K562 (cell line): Measurements from ENCODE around the gene NCAPD2. TPM values are rescaled to one million over a fixed set of nuclear protein-coding genes. Genes with fewer than 3 reads are reported as not detected.

ENCODE experiments used
- ARID3A ChIP-seq: IDR thresholded peaks from 2 replicates; pipeline ENCODE4 v1.6.1; 2012; ENCODE audit warnings: low read depth, low read length, improper control_type of control experiment, borderline replicate concordance
- BHLHE40 ChIP-seq: IDR thresholded peaks from 2 replicates; pipeline ENCODE4 v1.6.1; 2011; ENCODE audit warnings: low read length, improper control_type of control experiment
- BMI1 ChIP-seq: fragments of 150-350 bp; IDR thresholded peaks from 2 replicates; pipeline ENCODE4 v1.6.1; 2014; ENCODE audit warnings: low read length
- CGGBP1 ChIP-seq: fragments of 250-450 bp; sonication (Bioruptor Pico); IDR thresholded peaks from 2 replicates; pipeline ENCODE4 v1.9.0; 2021; ENCODE audit warnings: mild to moderate bottlenecking
- ETS2 ChIP-seq: IDR thresholded peaks from 2 replicates; pipeline ENCODE4 v1.6.1; 2016; ENCODE audit warnings: borderline replicate concordance, missing genetic modification characterization, mild to moderate bottlenecking, moderate library complexity, missing compliant biosample characterization; ENCODE audit not compliant: poor library complexity, severe bottlenecking
- HDAC3 ChIP-seq: fragments of 450-650 bp; IDR thresholded peaks from 2 replicates; pipeline ENCODE4 v1.6.1; 2018; ENCODE audit warnings: borderline replicate concordance, mild to moderate bottlenecking, moderate library complexity; ENCODE audit not compliant: partially characterized antibody
- HDAC6 ChIP-seq: IDR thresholded peaks from 2 replicates; pipeline ENCODE4 v1.6.1; 2012; ENCODE audit warnings: low read depth, mild to moderate bottlenecking, control low read depth, inconsistent platforms, low read length, moderate library complexity
- HEY1 ChIP-seq: fragments of 250-450 bp; sonication (Bioruptor Pico); IDR thresholded peaks from 2 replicates; pipeline ENCODE4 v1.5.0; 2020; ENCODE audit warnings: mild to moderate bottlenecking, moderate library complexity, borderline replicate concordance
- JUND ChIP-seq, 2 experiments: IDR thresholded peaks; 2 replicates in 1 of 2; 3 replicates in 1 of 2; pipeline ENCODE4 v1.6.1; 2011; ENCODE audit warnings: borderline replicate concordance in 2 of 2, low read depth in 2 of 2, low read length in 2 of 2, improper control_type of control experiment in 1 of 2, missing biosample characterization in 1 of 2, missing genetic modification characterization in 1 of 2, missing genetic modification reagents in 1 of 2
- KLF10 ChIP-seq: fragments of 250-450 bp; sonication (Bioruptor Pico); IDR thresholded peaks from 2 replicates; pipeline ENCODE4 v1.6.1; 2021; ENCODE audit warnings: matching md5 sums
- NFIX ChIP-seq: fragments of 250-450 bp; sonication (Bioruptor Pico); IDR thresholded peaks from 2 replicates; pipeline ENCODE4 v1.4.0; 2020; ENCODE audit warnings: low read depth, mild to moderate bottlenecking, moderate library complexity
- NFYB ChIP-seq: IDR thresholded peaks from 2 replicates; pipeline ENCODE4 v1.6.1; 2011; ENCODE audit warnings: mild to moderate bottlenecking, moderate library complexity; ENCODE audit not compliant: insufficient read length; ENCODE audit errors: extremely low read depth
- NR1H2 ChIP-seq: sonication (generic); formaldehyde crosslinking; IDR thresholded peaks from 2 replicates; pipeline ENCODE4 v1.4.0; 2020; ENCODE audit warnings: mild to moderate bottlenecking, missing genetic modification reagents
- SMAD4 ChIP-seq: fragments of 250-450 bp; sonication (Bioruptor Pico); conservative IDR thresholded peaks from 2 replicates; pipeline ENCODE4 v1.8.0; 2021; ENCODE audit warnings: inconsistent platforms, mild to moderate bottlenecking, moderate library complexity
- SMARCE1 ChIP-seq: fragments of 450-650 bp; IDR thresholded peaks from 2 replicates; pipeline ENCODE4 v1.7.1; 2016; ENCODE audit warnings: mild to moderate bottlenecking
- TAF7 ChIP-seq: fragments of 450-650 bp; IDR thresholded peaks from 2 replicates; pipeline ENCODE4 v1.6.1; 2016; ENCODE audit warnings: missing genetic modification characterization, missing compliant biosample characterization
- ZBTB26 ChIP-seq: fragments of 450-650 bp; formaldehyde crosslinking; IDR thresholded peaks from 2 replicates; pipeline ENCODE4 v1.4.0; 2022; ENCODE audit warnings: missing genetic modification characterization
- ZEB2 ChIP-seq: fragments of 450-650 bp; IDR thresholded peaks from 2 replicates; pipeline ENCODE4 v1.6.1; 2016
- ZNF140 ChIP-seq: fragments of 250-450 bp; sonication (Bioruptor Pico); IDR thresholded peaks from 2 replicates; pipeline ENCODE4 v1.8.0; 2021; ENCODE audit warnings: moderate library complexity, mild to moderate bottlenecking, inconsistent platforms
- ZNF146 ChIP-seq: IDR thresholded peaks from one replicate; pipeline ENCODE4 v1.6.1; 2018; ENCODE audit warnings: missing compliant biosample characterization; ENCODE audit not compliant: unreplicated experiment
- ZNF518B ChIP-seq: fragments of 250-450 bp; sonication (Bioruptor Pico); IDR thresholded peaks from 2 replicates; pipeline ENCODE4 v1.5.0; 2021; ENCODE audit warnings: mild to moderate bottlenecking, moderate library complexity
- ZNF75A ChIP-seq: fragments of 450-650 bp; formaldehyde crosslinking; IDR thresholded peaks from 2 replicates; pipeline ENCODE4 v1.4.0; 2020; ENCODE audit warnings: mild to moderate bottlenecking
- polyA plus RNA-seq, 8 experiments: library from polyadenylated mRNA; depleted of rRNA in 4 of 8; stranded (reverse) in 5 of 8; unstranded in 3 of 8; fragments of >200 nt; fragmentation: Nextera tagmentation in 2 of 8; fragmentation: Illumina TruSeq in 1 of 8; extraction: Ambion mirVana in 2 of 8; extraction: Trizol in 1 of 8; gene quantifications; 2 replicates each; pipeline versions ENCODE4 v1.2.1 to v1.2.3, GENCODE V29; 2011 to 2014; ENCODE audit warnings: inconsistent platforms in 1 of 8, missing spikeins in 1 of 8
- total RNA-seq, 7 experiments: library from RNA; depleted of rRNA in 6 of 7; stranded (reverse); fragments of >200 nt in 6 of 7; fragmentation: Illumina TruSeq in 2 of 7; extraction: Trizol in 2 of 7; gene quantifications; 2 replicates each; pipeline versions ENCODE4 v1.2.1 to v1.2.3, GENCODE V29; 2011 to 2021; ENCODE audit warnings: low replicate concordance in 1 of 7

The NCAPD2 gene
- total and polyA plus RNA-seq, 9 of the 15 experiments (the other 6 are each of a cell fraction or from before 2014, with no cell fraction given), result 16.9 to 93.7 (median 68.3) TPM

GRCh38 chr12:6533923-6534694 is 40.2 kb downstream of the NCAPD2 start, which contains the start of gene GAPDH (continued):
- TF ChIP-seq ARID3A, result no peak
- TF ChIP-seq JUND (IDR thresholded peaks at IDR 0.05; ENCODE audit: borderline replicate concordance, low read depth, low read length), result peak; percentile 22; the same call in 1 of the 2 replicates
- no peak; the same call in 2 of the 3 replicates for TF ChIP-seq JUND (tag; IDR thresholded peaks at IDR 0.05; ENCODE audit: borderline replicate concordance, low read depth, low read length)
- TF ChIP-seq ZNF146, result no peak
- TF ChIP-seq KLF10 (CRISPR knock-in tag), result no peak
- no peak for TF ChIP-seq ETS2
- no peak for TF ChIP-seq TAF7 (tag)
- no peak for TF ChIP-seq NR1H2
- TF ChIP-seq BMI1, result no peak
- no peak for TF ChIP-seq NFIX
- TF ChIP-seq HEY1 (CRISPR knock-in tag), result no peak
- no peak for TF ChIP-seq HDAC3
- TF ChIP-seq ZEB2, result no peak
- no peak; the same call in 1 of the 2 replicates for TF ChIP-seq CGGBP1 (CRISPR knock-in tag)
- peak; percentile 76 for TF ChIP-seq SMAD4 (CRISPR knock-in tag)
- TF ChIP-seq ZNF75A (CRISPR knock-in tag), result no peak
- peak; percentile 19; the same call in 1 of the 2 replicates for TF ChIP-seq BHLHE40
- TF ChIP-seq ZNF518B, result no peak
- TF ChIP-seq ZBTB26 (CRISPR knock-in tag), result no peak
- TF ChIP-seq ZNF140 (CRISPR knock-in tag), result no peak
- TF ChIP-seq SMARCE1, result no peak
- peak; percentile 38 for TF ChIP-seq NFYB
- no peak for TF ChIP-seq HDAC6
